Endothelial cell of umbilical vein (primary cell): ENCODE measurements around the gene GNB1.

ENCODE experiments used
- POLR2A ChIP-seq: IDR thresholded peaks from 2 replicates; pipeline ENCODE4 v1.6.1; 2012; ENCODE audit warnings: low read depth, mild to moderate bottlenecking, control low read depth, low read length
- POLR2AphosphoS5 ChIP-seq: IDR thresholded peaks from 2 replicates; pipeline ENCODE4 v1.6.1; 2012; ENCODE audit warnings: low read depth, mild to moderate bottlenecking, control low read depth, low read length, moderate library complexity; ENCODE audit not compliant: insufficient read depth

DNA sequence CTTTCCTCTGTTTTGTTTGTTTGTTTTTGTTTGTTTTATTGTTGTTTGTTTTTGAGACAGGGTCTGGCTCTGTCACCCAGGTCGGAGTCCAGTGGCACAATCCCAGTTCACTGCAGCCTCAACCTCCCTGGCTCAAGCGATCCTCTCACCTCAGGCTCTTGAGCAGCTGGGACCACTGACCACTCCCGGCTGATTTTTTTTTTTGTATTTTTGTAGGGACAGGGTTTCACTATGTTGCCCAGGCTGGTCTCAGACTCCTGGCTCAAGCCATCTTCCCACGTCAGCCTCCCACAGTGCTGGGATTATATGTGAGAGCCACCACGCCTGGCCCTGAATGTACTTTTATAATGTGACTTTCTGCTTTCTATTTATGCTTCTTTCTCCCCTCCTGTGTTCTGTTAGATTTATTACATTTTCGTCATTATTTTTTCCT, 19.2 kb upstream of the GNB1 start:
- TF ChIP-seq POLR2A (no peak), POLR2AphosphoS5 (no peak)
